Esophagus muscularis mucosa (tissue), 4 donors: ENCODE data around the gene CR2. TPM values are rescaled to one million over a fixed set of nuclear protein-coding genes. Genes with fewer than 3 reads are reported as not detected.

Source experiments
- DNase-seq: peaks from one replicate; pipeline ENCODE4 v3.0.0-alpha.2; 2017; ENCODE audit errors: extremely low spot score
- H3K27ac ChIP-seq, 4 donors: fragments of 200-600 bp; sonication (generic); replicated peaks in 1 of 4; 1 replicate in 3 of 4; 2 replicates in 1 of 4; pipeline ENCODE4 v1.5.1; 2016 to 2019; ENCODE audit warnings: mild to moderate bottlenecking in 1 of 4
- H3K27me3 ChIP-seq, 4 donors: fragments of 200-600 bp; sonication (generic); one replicate each; pipeline versions ENCODE4 v1.5.1 to v1.6.0; 2016 to 2019
- H3K36me3 ChIP-seq, 4 donors: fragments of 200-600 bp; sonication (generic); one replicate each; pipeline ENCODE4 v1.5.1; 2016 to 2019
- H3K4me1 ChIP-seq, 4 donors: fragments of 200-600 bp; sonication (generic); one replicate each; pipeline ENCODE4 v1.5.1; 2016 to 2019
- H3K4me3 ChIP-seq, 4 donors: fragments of 200-600 bp; sonication (generic); 1 replicate in 2 of 4; 2 replicates in 2 of 4; pipeline ENCODE4 v1.5.1; 2016 to 2019; ENCODE audit warnings: mild to moderate bottlenecking in 4 of 4, moderate library complexity in 1 of 4
- H3K9me3 ChIP-seq, 4 donors: fragments of 200-600 bp; sonication (generic); 1 replicate in 3 of 4; 2 replicates in 1 of 4; pipeline ENCODE4 v1.5.1; 2016 to 2019
- EP300 ChIP-seq: sonication (generic); formaldehyde crosslinking; IDR thresholded peaks from one replicate; pipeline ENCODE4 v1.6.1; 2017; ENCODE audit warnings: antibody characterized with exemption
- POLR2A ChIP-seq: fragments of 450-650 bp; IDR thresholded peaks from one replicate; pipeline ENCODE4 v1.6.1; 2017; ENCODE audit warnings: antibody characterized with exemption, moderate library complexity, mild to moderate bottlenecking, low read depth
- POLR2AphosphoS5 ChIP-seq, 2 donors: sonication (generic); formaldehyde crosslinking; IDR thresholded peaks; one replicate each; pipeline ENCODE4 v1.6.1; 2017; ENCODE audit warnings: antibody characterized with exemption in 2 of 2
- WGBS: methylation state at CpG from one replicate; pipeline ENCODE4 v1.1.5; 2018; 5-methylcytosine and 5-hydroxymethylcytosine counted together
- intact Hi-C: fragments of 100-400 bp; cut with DNase I; formaldehyde crosslinking; loops from one replicate; pipeline ENCODE4 v1.15.1; 2023
- total RNA-seq, 4 donors: library from RNA; depleted of rRNA; stranded (reverse); fragments of >200 nt; gene quantifications; one replicate each; pipeline versions ENCODE4 v1.1.0 to v1.2.1, GENCODE V29; 2016
- TF ChIP-seq, protein P1 (sequence below), 3 experiments: fragments of 200-600 bp in 2 of 3; fragments of 450-650 bp in 1 of 3; sonication (generic) in 2 of 3; IDR thresholded peaks; one replicate each; pipeline ENCODE4 v1.5.1; 2017 to 2019; ENCODE audit warnings: antibody characterized with exemption in 3 of 3, mild to moderate bottlenecking in 2 of 3, moderate library complexity in 1 of 3

CR2 gene
- total RNA-seq, 4 donors from 2014 or later, result 0.06 to 0.33 TPM; not detected in 2

DNA sequence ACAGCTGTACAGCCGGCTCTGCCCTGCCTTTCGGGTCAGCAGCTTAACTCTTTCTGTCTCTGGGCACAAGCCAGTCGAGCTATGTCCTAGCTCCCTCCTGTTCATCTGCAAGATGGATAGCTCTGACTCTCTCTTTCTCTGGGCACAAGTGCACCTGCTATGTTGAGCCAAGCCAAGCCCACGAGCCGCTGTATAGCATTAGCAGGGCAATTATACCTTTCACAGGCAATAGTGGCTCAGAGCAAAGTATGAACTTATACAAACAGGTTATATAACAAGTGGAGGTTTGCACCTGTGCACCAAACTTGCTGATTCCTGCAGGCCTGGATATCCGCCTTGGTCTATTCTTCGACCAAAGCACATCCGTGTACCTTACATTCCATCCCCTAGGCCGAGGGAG lies 33.0 kb upstream of the CR2 start:
- Histone ChIP-seq H3K9me3 (peaks cover 0 to 20% (median 7%) of the 10 kb centered on the region in 4 donors), H3K36me3 (no peaks in the 10 kb centered on the region), H3K4me1 (no peaks in the 10 kb centered on the region), H3K4me3 (no peak overlapping the region), H3K27me3 (peaks cover 0 to 21% (median 2%) of the 10 kb centered on the region in 4 donors), H3K27ac (no peak overlapping the region)
- 80% methylated on average over 8 of the region's 9 CpGs for WGBS
- DNase-seq, result no peak
- TF ChIP-seq, protein P1, sequence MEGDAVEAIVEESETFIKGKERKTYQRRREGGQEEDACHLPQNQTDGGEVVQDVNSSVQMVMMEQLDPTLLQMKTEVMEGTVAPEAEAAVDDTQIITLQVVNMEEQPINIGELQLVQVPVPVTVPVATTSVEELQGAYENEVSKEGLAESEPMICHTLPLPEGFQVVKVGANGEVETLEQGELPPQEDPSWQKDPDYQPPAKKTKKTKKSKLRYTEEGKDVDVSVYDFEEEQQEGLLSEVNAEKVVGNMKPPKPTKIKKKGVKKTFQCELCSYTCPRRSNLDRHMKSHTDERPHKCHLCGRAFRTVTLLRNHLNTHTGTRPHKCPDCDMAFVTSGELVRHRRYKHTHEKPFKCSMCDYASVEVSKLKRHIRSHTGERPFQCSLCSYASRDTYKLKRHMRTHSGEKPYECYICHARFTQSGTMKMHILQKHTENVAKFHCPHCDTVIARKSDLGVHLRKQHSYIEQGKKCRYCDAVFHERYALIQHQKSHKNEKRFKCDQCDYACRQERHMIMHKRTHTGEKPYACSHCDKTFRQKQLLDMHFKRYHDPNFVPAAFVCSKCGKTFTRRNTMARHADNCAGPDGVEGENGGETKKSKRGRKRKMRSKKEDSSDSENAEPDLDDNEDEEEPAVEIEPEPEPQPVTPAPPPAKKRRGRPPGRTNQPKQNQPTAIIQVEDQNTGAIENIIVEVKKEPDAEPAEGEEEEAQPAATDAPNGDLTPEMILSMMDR (IDR thresholded peaks at IDR 0.05), result no peak
- TF ChIP-seq POLR2AphosphoS5 (IDR thresholded peaks at IDR 0.05), result no peak
- TF ChIP-seq EP300, result no peak
- TF ChIP-seq POLR2A, result no peak
- intact Hi-C loops, result no loop called here

DNA sequence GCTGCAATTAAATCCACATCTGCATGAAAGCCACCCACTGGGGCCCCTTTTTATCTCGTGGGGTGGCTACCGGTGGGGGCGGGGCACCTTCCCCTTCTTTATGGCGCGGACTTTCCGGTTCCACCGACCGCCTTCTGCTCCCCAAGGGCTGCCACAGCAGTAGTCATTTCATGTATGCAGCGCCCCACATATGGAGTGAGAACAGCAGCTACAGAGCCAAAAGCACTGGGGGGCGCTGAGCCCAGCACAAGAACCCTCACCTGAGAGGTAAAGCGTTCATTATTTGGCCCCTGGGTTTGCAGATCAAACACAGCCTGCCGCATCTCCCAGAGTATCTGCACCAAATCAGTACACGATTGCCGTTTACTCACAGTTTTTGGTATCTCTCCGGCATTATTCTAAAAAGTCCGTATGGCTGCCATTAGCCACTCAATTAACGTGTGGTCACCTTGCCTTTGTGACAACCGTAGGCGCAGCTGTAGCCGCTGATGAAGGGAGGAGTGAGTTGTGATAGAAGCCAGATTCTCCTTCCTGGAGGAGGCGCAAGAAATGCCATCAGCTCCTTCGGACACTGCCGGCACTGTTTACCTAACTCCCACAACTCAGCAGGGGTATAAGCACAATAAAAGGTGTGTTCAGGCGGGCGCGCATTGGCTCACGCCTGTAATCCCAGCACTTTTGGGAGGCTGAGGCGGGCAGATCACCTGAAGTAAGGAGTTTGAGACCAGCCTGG lies 30.4 kb upstream of the CR2 start:
- H3K27ac ChIP-seq, result no peak overlapping the region
- DNase-seq, result no peak
- no peaks in the 10 kb centered on the region for H3K4me1 ChIP-seq
- TF ChIP-seq POLR2AphosphoS5 (IDR thresholded peaks at IDR 0.05) (no peak), EP300 (no peak), POLR2A (no peak)
- TF ChIP-seq, protein P1 (IDR thresholded peaks at IDR 0.05), result no peak
- H3K9me3 ChIP-seq, result peaks cover 0 to 17% (median 7%) of the 10 kb centered on the region in 4 donors
- intact Hi-C loops, result no loop called here
- no peak overlapping the region for H3K4me3 ChIP-seq
- no peaks in the 10 kb centered on the region for H3K36me3 ChIP-seq
- peaks cover 0 to 21% (median 2%) of the 10 kb centered on the region in 4 donors for H3K27me3 ChIP-seq
- WGBS, result 41% methylated on average over 21 of the region's 28 CpGs

DNA sequence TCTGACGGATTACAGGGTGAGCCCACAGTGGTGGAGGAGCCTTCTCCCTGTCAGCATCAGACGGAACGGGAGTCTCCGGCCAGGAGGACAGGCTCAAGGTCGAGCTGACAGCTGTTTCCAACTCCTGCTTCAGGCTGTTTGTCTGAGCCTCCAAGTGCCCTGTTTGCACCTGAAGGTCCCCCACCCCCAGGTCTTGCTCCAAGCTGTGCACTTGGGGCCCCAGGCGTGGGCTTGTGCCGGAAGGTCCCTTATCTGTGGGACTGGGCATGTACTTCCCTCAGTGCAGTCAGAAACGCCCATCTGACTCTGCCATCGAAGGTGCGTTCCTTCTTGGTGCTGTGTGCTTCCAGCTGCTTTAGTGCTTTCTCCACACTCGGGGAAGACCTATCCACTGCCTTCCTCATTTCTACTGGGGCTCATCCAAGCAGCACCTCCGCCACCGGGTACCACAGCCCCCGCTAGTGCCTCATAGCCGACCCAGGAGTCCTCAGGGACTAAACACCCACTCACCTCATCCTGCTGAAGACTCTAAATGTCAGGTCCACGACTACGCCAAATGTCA lies 29.5 kb upstream of the CR2 start:
- no peak for DNase-seq

DNA sequence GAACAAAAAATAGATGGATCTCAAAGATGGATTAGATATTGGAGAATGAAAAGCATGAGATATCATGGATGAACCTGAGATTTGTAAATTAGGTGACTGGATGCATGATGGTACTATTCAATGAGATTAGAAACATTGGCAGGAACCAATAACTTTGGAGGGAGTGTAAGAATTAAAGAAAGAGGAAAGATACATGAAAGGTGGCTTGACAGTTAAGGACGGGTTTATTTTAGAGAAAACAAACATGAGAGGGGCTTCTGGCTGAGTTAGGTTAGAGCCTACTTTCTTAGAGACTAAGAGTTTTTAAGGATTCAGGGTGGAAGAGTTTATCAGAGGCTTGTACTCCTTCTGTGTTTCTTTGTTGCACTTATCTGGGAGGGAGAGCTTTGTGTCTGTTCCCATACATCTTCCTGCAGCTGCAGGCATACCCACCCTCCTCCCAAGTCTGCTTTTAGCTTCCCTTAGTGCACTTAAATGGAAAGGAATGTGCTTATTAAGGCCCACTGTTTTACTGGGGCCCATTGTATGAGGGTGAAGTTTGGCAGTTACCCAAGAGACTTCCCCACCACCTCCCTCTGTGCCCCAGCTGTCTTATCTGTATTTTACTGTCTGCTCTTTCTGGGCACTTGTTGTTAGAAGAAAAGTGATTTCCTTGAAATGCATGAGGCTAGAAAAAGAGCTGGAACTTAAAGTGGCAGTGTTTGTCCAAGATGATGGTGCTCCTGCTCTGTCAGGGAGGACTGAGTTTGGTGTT lies 26.1 kb upstream of the CR2 start:
- intact Hi-C loops, result no loop called here
- no peak overlapping the region for H3K4me3 ChIP-seq

More for the DNA sequence above, 29.5 kb upstream of the CR2 start:
- Histone ChIP-seq H3K36me3 (no peaks in the 10 kb centered on the region), H3K27me3 (peaks cover 0 to 21% (median 2%) of the 10 kb centered on the region in 4 donors), H3K4me3 (no peak overlapping the region), H3K27ac (no peak overlapping the region), H3K9me3 (peaks cover 0 to 8% (median 1%) of the 10 kb centered on the region in 4 donors), H3K4me1 (no peaks in the 10 kb centered on the region)
- intact Hi-C loops, result no loop called here
- 76% methylated on average over 13 of the region's 17 CpGs for WGBS
- TF ChIP-seq, protein P1 (IDR thresholded peaks at IDR 0.05), result no peak
- TF ChIP-seq EP300 (no peak), POLR2AphosphoS5 (IDR thresholded peaks at IDR 0.05) (no peak), POLR2A (no peak)

More for the DNA sequence above, 26.1 kb upstream of the CR2 start:
- H3K36me3 ChIP-seq, result no peaks in the 10 kb centered on the region
- no peak for DNase-seq
- no peaks in the 10 kb centered on the region for H3K9me3 ChIP-seq
- H3K27ac ChIP-seq, result no peak overlapping the region
- no peaks in the 10 kb centered on the region for H3K4me1 ChIP-seq
- TF ChIP-seq, protein P1 (IDR thresholded peaks at IDR 0.05), result no peak
- TF ChIP-seq POLR2A (no peak), EP300 (no peak), POLR2AphosphoS5 (IDR thresholded peaks at IDR 0.05) (no peak)
- WGBS, result 89% methylated on average over 1 of the region's 1 CpG
- H3K27me3 ChIP-seq, result peaks cover 0 to 18% (median 2%) of the 10 kb centered on the region in 4 donors
